ENCODE data around the gene TRIM44. TPM values are rescaled to one million over a fixed set of nuclear protein-coding genes. Genes with fewer than 3 reads are reported as not detected.
"Not testable (repeated sequence)": the region's sequence is repeated elsewhere in the genome, so short reads cannot be mapped to it uniquely, and the experiment has no call there.

TRIM44 gene
- total RNA-seq, 2 donors from 2014 or later: 17.5 to 34.9 TPM

- H3K27ac Mint-ChIP-seq: no peak overlapping the region
- H3K9me3 Mint-ChIP-seq: no peaks in the 10 kb centered on the region
- H3K36me3 Mint-ChIP-seq: peaks cover 17 to 28% of the 10 kb centered on the region in 2 donors
- no peak for ATAC-seq
- no peak for DNase-seq (ENCODE audit: low spot score in 2 of 2)
Observed at GRCh38 chr11:35748644-35749043, 86.1 kb downstream of the TRIM44 start.

GRCh38 chr11:35750315-35750714 lies 87.7 kb downstream of the TRIM44 start:
- Mint-ChIP-seq H3K36me3 (peaks cover 21 to 34% of the 10 kb centered on the region in 2 donors), H3K9me3 (no peaks in the 10 kb centered on the region), H3K27ac (no peak overlapping the region)
- DNase-seq (ENCODE audit: low spot score in 2 of 2): no peak
- ATAC-seq: no peak

- H3K9me3 Mint-ChIP-seq: no peaks in the 10 kb centered on the region
- peaks cover 21 to 33% of the 10 kb centered on the region in 2 donors for H3K36me3 Mint-ChIP-seq
- H3K27ac Mint-ChIP-seq: no peak overlapping the region
- DNase-seq (ENCODE audit: low spot score in 2 of 2) (no peak), ATAC-seq (no peak)
Observed at GRCh38 chr11:35750981-35751663, 88.5 kb downstream of the TRIM44 start.

GRCh38 chr11:35751664-35752061 lies 89.1 kb downstream of the TRIM44 start:
- Mint-ChIP-seq H3K27ac (peak overlapping the region in 1 of 2 donors; percentile 9), H3K36me3 (peaks cover 21 to 28% of the 10 kb centered on the region in 2 donors), H3K9me3 (no peaks in the 10 kb centered on the region)
- ATAC-seq: no peak
- no peak for DNase-seq (ENCODE audit: low spot score in 2 of 2)

GRCh38 chr11:35752115-35752514 lies 89.5 kb downstream of the TRIM44 start:
- ATAC-seq: no peak
- Mint-ChIP-seq H3K36me3 (peaks cover 22 to 31% of the 10 kb centered on the region in 2 donors), H3K9me3 (no peaks in the 10 kb centered on the region), H3K27ac (peak overlapping the region in 1 of 2 donors; percentile 9)
- DNase-seq (ENCODE audit: low spot score in 2 of 2): no peak

- H3K9me3 Mint-ChIP-seq; DNase-seq (ENCODE audit: low spot score in 2 of 2); ATAC-seq; H3K27ac Mint-ChIP-seq: not testable (repeated sequence)
- peaks cover 30 to 44% of the 10 kb centered on the region in 2 donors for H3K36me3 Mint-ChIP-seq
Observed at GRCh38 chr11:35753573-35753972, 91.0 kb downstream of the TRIM44 start.

GRCh38 chr11:35759951-35760350 lies 97.4 kb downstream of the TRIM44 start:
- H3K27ac Mint-ChIP-seq; DNase-seq (ENCODE audit: low spot score in 2 of 2); H3K9me3 Mint-ChIP-seq: not testable (repeated sequence)

GRCh38 chr11:35761899-35762298 lies 99.3 kb downstream of the TRIM44 start:
- H3K27ac Mint-ChIP-seq: no peak overlapping the region
- peaks cover 27 to 34% of the 10 kb centered on the region in 2 donors for H3K36me3 Mint-ChIP-seq
- H3K9me3 Mint-ChIP-seq: peaks cover 6 to 9% of the 10 kb centered on the region in 2 donors
- DNase-seq (ENCODE audit: low spot score in 2 of 2): no peak
- ATAC-seq: no peak

More at GRCh38 chr11:35759951-35760350, 97.4 kb downstream of the TRIM44 start:
- peaks cover 30 to 39% of the 10 kb centered on the region in 2 donors for H3K36me3 Mint-ChIP-seq
- ATAC-seq: not testable (repeated sequence)

- Mint-ChIP-seq H3K27ac (no peak overlapping the region), H3K36me3 (peaks cover 17 to 20% of the 10 kb centered on the region in 2 donors), H3K9me3 (peaks cover 0 to 9% of the 10 kb centered on the region in 2 donors)
- DNase-seq (ENCODE audit: low spot score in 2 of 2) (no peak), ATAC-seq (no peak)
Observed at GRCh38 chr11:35763301-35763700, 100.7 kb downstream of the TRIM44 start.

- H3K27ac Mint-ChIP-seq: no peak overlapping the region
- no peak for ATAC-seq
- peaks cover 15 to 16% of the 10 kb centered on the region in 2 donors for H3K36me3 Mint-ChIP-seq
- DNase-seq (ENCODE audit: low spot score in 2 of 2): no peak
- peaks cover 0 to 9% of the 10 kb centered on the region in 2 donors for H3K9me3 Mint-ChIP-seq
Observed at GRCh38 chr11:35763765-35764164, 101.2 kb downstream of the TRIM44 start.

- no peak for ATAC-seq
- no peak overlapping the region for H3K27ac Mint-ChIP-seq
- no peak for DNase-seq (ENCODE audit: low spot score in 2 of 2)
- H3K36me3 Mint-ChIP-seq: peaks cover 8 to 10% of the 10 kb centered on the region in 2 donors
- H3K9me3 Mint-ChIP-seq: peaks cover 4 to 8% of the 10 kb centered on the region in 2 donors
Observed at GRCh38 chr11:35764417-35764816, 101.8 kb downstream of the TRIM44 start.

GRCh38 chr11:35765211-35765610 lies 102.6 kb downstream of the TRIM44 start:
- H3K36me3 Mint-ChIP-seq: peaks cover 7 to 11% of the 10 kb centered on the region in 2 donors
- H3K9me3 Mint-ChIP-seq: peaks cover 7 to 9% of the 10 kb centered on the region in 2 donors
- ATAC-seq: no peak
- no peak overlapping the region for H3K27ac Mint-ChIP-seq
- no peak for DNase-seq (ENCODE audit: low spot score in 2 of 2)

- H3K27ac Mint-ChIP-seq: no peak overlapping the region
- DNase-seq (ENCODE audit: low spot score in 2 of 2): no peak
- H3K36me3 Mint-ChIP-seq: peaks cover 18 to 24% of the 10 kb centered on the region in 2 donors
- ATAC-seq: no peak
- peaks cover 7 to 20% of the 10 kb centered on the region in 2 donors for H3K9me3 Mint-ChIP-seq
Observed at GRCh38 chr11:35766651-35767050, 104.1 kb downstream of the TRIM44 start.

GRCh38 chr11:35770425-35770824 lies 107.8 kb downstream of the TRIM44 start:
- ATAC-seq; DNase-seq (ENCODE audit: low spot score in 2 of 2): not testable (repeated sequence)
- Mint-ChIP-seq H3K27ac (peak overlapping the region in 1 of 2 donors; percentile 14), H3K9me3 (peaks cover 20 to 35% of the 10 kb centered on the region in 2 donors), H3K36me3 (peaks cover 18 to 52% of the 10 kb centered on the region in 2 donors)

GRCh38 chr11:35771722-35772121 lies 109.1 kb downstream of the TRIM44 start:
- H3K27ac Mint-ChIP-seq: peak overlapping the region in 1 of 2 donors; percentile 44
- H3K9me3 Mint-ChIP-seq: peaks cover 25 to 38% of the 10 kb centered on the region in 2 donors
- ATAC-seq: no peak
- DNase-seq (ENCODE audit: low spot score in 2 of 2): no peak
- peaks cover 30 to 65% of the 10 kb centered on the region in 2 donors for H3K36me3 Mint-ChIP-seq

- peaks cover 36 to 77% of the 10 kb centered on the region in 2 donors for H3K36me3 Mint-ChIP-seq
- DNase-seq (ENCODE audit: low spot score in 2 of 2); ATAC-seq; H3K27ac Mint-ChIP-seq: not testable (repeated sequence)
- peaks cover 23 to 33% of the 10 kb centered on the region in 2 donors for H3K9me3 Mint-ChIP-seq
Observed at GRCh38 chr11:35777241-35777640, 114.7 kb downstream of the TRIM44 start.

- Mint-ChIP-seq H3K36me3 (peaks cover 33 to 62% of the 10 kb centered on the region in 2 donors), H3K9me3 (peaks cover 18 to 23% of the 10 kb centered on the region in 2 donors)
- not testable (repeated sequence) for H3K27ac Mint-ChIP-seq; ATAC-seq; DNase-seq (ENCODE audit: low spot score in 2 of 2)
Observed at GRCh38 chr11:35778943-35779342, 116.4 kb downstream of the TRIM44 start.

- peaks cover 14 to 23% of the 10 kb centered on the region in 2 donors for H3K9me3 Mint-ChIP-seq
- DNase-seq (ENCODE audit: low spot score in 2 of 2) (no peak), ATAC-seq (no peak)
- peaks cover 29 to 57% of the 10 kb centered on the region in 2 donors for H3K36me3 Mint-ChIP-seq
- H3K27ac Mint-ChIP-seq: no peak overlapping the region
Observed at GRCh38 chr11:35779409-35779808, 116.8 kb downstream of the TRIM44 start.

All from activated naive CD4-positive, alpha-beta T cell treated with anti-CD3 and anti-CD28 coated beads, Interleukin-2, amount 50 U/mL, for 72 hours (primary cell).